Smooth muscle cell of the brain vasculature (primary cell): Measurements from ENCODE around the gene ATP5ME.
"Not testable (repeated sequence)": the region's sequence is repeated elsewhere in the genome, so short reads cannot be mapped to it uniquely, and the experiment has no call there.

Experiments used
- DNase-seq: peaks from one replicate; pipeline ENCODE4 v3.0.0-alpha.2; 2012; ENCODE audit warnings: low read depth, low spot score

The ATP5ME gene

DNA sequence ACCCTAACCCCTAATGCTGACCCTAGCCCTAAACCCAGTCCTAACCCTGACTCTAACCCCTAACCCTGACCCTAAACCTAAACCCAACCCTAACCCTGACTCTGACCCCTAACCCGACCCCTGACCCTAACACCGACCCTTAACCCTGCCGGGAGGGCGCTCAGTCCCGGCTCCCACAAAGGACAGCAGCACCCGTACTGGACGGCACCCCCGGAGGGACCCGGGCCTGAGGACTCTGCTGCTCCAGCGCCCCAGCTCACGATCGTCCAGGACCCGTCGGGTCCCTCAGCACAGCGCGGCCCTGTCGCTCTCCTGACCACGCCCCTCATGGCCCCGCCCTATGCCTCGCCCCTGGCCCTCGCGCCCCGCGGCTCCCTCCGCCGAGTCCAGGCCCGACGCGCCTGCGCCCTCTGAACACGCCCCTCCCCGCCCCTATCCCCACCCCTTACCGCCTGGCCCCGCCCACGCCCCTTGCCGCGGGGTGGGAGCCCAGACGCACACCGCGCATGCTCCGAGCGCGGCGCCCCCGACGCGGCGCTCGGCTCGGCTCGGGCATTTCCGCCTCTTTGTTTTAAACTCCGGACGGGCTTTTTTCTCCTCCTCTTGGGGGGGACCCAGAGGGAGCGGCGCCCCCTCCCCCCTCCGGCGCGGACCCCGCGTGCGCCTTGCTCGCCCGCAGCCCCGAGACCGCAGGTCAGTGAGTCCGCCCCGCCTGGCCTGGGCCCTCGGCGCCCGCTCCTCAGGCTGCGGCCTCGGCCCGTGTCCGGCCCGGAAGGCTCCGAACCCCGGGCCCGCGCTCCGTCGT, 31.4 kb upstream of the ATP5ME start, which contains the start of gene PCGF3:
Gene PCGF3 (plus strand): TSS at position 555 of the 805 bp plus-strand sequence. CDS start 27,849 bp downstream, outside the sequence.
- peak; percentile 87 for DNase-seq

DNA sequence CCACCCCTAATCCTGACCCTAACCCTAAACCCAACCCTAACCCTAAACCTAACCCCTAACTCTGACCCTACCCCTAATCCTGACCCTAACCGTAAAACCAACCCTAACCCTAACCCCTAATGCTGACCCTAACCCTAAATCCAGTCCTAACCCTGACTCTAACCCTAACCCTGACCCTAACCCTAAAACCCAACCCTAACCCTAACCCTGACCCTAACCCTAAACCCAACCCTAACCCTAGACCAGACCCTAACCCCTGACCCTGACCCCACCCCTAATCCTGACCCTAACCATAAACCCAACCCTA, 30.8 kb upstream of the ATP5ME start:
- no peak for DNase-seq

- DNase-seq: no peak
Measured at GRCh38 chr4:704198-704891, 30.3 kb upstream of the ATP5ME start.

DNA sequence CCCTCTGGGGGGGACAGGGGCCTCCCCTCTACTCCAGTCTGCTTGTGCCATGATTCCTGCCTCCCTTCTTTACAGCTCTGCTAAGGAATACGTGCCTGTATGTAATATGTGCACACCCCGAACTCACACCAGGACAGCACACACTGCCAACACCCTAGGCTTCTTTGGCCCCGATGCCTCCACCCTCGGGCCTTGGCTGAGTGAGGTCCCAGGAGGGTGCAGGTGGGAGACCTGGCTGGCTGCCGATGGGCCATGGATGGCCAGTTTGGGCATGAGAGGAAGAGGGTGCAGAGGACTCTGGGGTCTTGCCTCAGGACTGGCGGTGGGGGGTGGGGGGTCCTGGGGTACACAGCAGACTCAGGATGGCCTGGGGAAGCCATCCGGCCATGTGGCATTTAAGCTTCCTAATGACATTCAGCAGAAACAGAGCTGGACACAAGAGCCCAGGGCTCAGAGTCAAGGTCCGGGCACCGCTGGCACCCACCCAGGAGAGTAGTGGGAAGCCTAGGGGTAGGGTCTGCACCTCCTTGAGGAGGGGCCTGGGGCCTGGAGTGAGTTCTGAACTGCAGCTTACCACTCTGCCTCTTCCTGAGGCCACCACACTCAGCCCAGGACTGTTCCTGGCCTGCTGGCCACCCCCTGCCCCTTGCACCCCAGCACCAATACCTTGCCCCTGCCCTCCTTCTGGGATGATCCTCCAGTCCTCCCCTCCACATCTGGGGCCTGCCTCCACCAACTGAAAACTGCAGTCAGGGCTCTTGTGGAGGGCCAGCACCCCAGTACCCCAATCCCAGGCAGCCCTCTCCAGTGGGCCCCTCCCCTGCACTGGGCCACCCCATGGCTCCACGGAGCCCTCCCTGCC, 29.5 kb upstream of the ATP5ME start:
- DNase-seq: no peak

DNA sequence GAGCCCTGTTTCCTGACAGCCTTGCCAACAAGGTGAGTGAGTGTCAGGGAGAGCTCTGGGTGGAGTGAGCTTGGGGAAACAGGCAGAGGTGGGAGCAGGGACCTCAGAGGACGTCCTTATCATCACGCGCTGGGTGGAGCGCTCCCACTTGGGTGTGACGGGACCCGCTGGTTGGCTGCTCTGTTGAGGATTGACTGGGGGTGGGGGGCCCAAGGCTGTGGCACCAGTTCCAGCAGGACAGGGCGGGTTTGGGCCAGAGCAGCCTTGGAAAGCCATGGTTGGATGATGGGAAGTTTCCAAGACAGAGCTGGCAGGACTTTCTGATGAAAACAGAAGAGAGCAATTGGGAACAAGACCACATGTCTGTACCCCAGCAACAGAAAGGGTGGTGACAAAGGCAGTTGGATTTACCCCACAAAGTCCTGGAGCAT, 28.6 kb upstream of the ATP5ME start:
- DNase-seq: no peak

DNA sequence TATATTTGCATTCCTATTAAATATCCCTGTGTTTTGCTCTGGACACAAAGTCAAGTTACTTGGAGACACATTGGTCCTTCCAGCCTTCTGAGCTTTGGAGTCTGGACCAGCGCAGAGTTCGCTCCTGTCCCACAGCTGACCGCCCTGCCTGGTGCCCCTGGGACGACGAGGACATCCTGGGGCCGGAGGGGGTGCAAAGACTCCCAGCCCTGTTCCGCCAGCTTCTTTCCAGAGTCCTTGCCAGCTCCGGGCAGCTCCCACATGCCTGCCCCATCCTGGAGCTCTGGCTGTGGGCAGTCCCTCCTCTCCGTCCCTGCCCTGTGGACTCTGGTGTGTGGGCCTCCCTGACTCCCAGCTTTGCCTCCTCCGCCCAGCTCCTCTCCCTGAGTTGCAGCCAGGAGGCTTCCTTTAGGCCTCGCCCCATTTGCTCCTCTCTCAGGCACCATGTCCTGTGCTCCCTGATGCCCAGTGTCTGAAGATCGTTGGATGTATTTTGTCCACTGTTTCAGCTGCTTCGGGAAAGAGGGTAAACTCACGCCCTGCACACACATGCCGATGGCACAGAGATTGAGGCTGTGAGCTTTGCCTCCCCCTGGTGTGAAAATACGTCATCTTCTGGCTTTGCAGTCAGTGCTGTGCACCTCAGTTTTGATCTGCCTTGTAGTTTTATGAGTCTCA, 26.6 kb upstream of the ATP5ME start:
- DNase-seq: no peak

DNA sequence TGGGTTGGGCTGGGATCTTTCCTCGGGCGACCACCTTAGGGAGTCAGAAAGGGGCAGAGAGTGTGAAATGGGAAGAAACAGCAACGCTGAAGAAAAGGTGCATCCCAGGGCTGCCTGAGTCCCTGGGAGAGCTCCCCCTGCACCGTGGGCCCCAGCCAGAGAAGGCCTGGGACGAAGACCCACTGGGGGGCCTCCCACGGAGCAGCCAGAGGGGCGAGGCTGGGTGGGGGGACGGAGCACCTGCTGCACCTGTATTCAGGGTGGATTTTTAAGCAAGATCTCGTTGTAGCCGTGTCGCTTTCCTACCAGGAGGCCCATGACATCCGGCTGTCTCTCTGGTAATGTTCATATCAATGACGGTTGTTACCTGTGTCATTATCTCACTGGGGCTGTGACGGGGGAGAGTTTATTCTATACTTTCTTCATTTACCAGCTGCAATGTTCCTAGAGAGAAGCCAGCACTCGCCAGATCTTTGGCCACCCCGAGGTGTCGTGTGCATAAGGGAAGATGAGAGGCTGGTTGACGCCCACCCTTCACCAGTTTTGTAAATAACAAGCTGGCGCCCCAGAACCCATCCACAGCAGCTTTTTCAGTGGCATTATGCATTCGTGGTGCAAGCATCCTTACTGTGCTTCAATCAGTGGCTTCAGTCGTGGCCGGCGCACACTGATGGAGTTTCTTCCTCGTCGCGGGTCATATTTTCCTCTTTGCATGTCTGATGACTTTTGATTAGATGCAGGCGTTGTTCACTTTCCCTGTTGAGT, 25.9 kb upstream of the ATP5ME start:
- no peak for DNase-seq

- not testable (repeated sequence) for DNase-seq
Measured at GRCh38 chr4:694341-694940, 20.4 kb upstream of the ATP5ME start.

GRCh38 chr4:692771-693554, 18.9 kb upstream of the ATP5ME start:
- DNase-seq: no peak

- DNase-seq: no peak
Measured at GRCh38 chr4:689723-690122, 15.6 kb upstream of the ATP5ME start.

GRCh38 chr4:688854-689681, 15.0 kb upstream of the ATP5ME start, which contains the start of gene SLC49A3:
SLC49A3 (minus strand) TSS chr4:689151; CDS start chr4:689127, 24 bp downstream.
- no peak for DNase-seq

DNA sequence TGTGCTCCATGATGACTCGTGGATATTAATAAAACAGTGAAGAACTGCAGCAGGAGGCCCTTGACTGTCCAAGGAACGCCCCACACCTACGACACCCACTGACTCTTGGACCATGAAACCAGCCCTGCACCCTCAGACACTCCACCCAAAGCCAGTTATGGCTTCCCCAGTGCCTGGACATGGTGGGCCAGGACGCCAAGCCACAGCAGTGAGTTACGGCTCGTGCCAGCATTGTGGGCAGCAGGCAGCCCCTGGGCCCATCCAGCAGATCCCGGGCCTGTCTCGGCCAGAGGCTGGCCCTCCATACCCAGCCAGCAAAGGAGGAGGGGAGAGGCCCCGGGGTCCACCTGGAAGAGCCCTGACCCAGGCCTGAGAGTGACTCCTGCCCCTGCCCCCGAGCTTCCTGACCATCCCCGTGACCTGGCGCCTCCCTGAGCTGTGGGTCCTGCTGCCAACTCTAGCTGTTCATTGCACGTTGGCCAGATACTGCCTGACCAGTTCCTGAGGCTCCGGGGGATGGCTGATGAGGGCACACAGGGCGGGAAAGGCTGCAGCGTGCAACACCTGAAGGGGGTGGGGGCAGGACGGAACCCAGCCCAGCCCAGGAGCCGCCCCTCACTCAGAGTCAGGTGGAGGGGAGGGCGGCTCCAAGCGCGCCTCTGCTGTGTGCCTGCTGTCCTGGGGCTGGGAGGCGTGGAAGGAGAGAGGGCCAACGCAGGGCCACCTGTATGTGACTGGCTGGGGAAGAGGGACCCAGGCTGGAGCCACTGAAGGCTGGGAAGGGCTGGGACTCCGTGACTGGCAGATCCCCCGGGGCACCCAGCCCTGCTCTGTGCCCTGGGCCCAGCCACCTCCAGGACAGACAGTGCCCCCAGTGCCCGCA, 14.1 kb upstream of the ATP5ME start:
- DNase-seq: no peak

- DNase-seq: peak; percentile 37
Measured at GRCh38 chr4:687048-687970, 13.2 kb upstream of the ATP5ME start.

- no peak for DNase-seq
Measured at GRCh38 chr4:686413-687040, 12.5 kb upstream of the ATP5ME start.

GRCh38 chr4:685679-686412, 11.8 kb upstream of the ATP5ME start:
- DNase-seq: no peak
